ENCODE results near the gene KIAA0753. TPM values are rescaled to one million over a fixed set of nuclear protein-coding genes. Genes with fewer than 3 reads are reported as not detected.

Gene KIAA0753
- total and polyA plus RNA-seq, 2 of the 8 experiments (the other 6 are each of a cell fraction or from before 2014, with no cell fraction given): 5.0 to 27.1 TPM

DNA sequence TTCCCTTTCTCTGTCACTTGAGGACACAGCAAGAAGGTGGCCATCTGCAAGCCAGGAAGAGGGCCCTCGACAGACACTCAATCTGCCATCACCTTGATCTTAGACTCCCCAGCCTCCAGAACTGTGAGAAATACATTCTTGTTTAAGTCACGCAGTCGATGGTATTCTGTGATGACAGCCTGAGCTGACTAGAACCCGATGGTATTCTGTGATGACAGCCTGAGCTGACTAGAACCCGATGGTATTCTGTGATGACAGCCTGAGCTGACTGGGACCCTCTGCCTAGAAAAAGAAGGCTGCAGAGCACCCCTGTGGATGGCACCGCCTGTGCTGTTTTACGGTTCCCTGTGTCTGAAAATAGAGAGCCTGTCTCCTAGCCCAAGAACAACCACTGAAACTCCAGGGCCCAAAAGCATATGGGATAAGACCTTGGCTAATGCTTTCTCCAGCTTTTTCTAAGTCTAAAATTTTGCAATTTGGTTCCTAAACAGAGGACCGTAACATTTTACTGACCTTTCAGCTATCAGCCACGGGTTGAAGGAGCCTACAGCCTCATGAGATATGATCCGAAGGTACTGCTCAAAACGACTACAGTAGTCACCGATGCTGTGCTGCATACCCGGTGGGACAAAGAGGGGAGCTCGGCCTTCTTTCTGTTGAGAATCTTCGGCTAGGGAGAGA, 51.1 kb downstream of the KIAA0753 start:
- Histone ChIP-seq H3K4me2 (ENCODE audit: insufficient read depth in 1 of 2, low read depth in 2 of 2, low read length in 2 of 2) (no peak overlapping the region), H3K4ac (replicated peaks; ENCODE audit: insufficient read length, low read depth, low read length) (no peak overlapping the region), H2BK15ac (ENCODE audit: low read length) (no peak overlapping the region), H3K23me2 (ENCODE audit: low read depth, low read length) (no peaks in the 10 kb centered on the region), H3K18ac (ENCODE audit: extremely low read depth, low read length) (no peak overlapping the region), H2BK20ac (ENCODE audit: low read length) (no peak overlapping the region), H3K9ac (replicated peaks in 1 of 4; ENCODE audit: extremely low read depth in 1 of 4, low read depth in 3 of 4, low read length in 3 of 4) (no peak overlapping the region), H4K91ac (replicated peaks; ENCODE audit: insufficient read length, low read length) (no peak overlapping the region), H3K79me1 (ENCODE audit: low read depth, low read length) (no peaks in the 10 kb centered on the region), H2BK5ac (ENCODE audit: low read depth, low read length) (no peak overlapping the region), H3K4me1 (replicated peaks in 1 of 4; ENCODE audit: control insufficient read depth in 3 of 4, insufficient read depth in 4 of 4, low read length in 3 of 4) (no peaks in the 10 kb centered on the region), H3K14ac (ENCODE audit: insufficient read length) (no peak overlapping the region), H3K27me3 (replicated peaks in 1 of 4; ENCODE audit: control insufficient read depth in 3 of 4, extremely low read depth in 1 of 4, insufficient read depth in 3 of 4, low read length in 3 of 4) (no peaks in the 10 kb centered on the region), H4K20me1 (replicated peaks in 1 of 2; ENCODE audit: control insufficient read depth in 1 of 2, insufficient read depth in 2 of 2, low read length in 2 of 2) (no peaks in the 10 kb centered on the region), H2BK120ac (replicated peaks; ENCODE audit: low read depth, low read length) (no peak overlapping the region), H2AK5ac (ENCODE audit: low read depth, low read length) (no peak overlapping the region), H3K23ac (ENCODE audit: insufficient read length) (no peak overlapping the region), H4K5ac (ENCODE audit: insufficient read length, low read depth, low read length) (no peak overlapping the region), H2BK12ac (ENCODE audit: low read depth, low read length) (no peak overlapping the region), H4K8ac (ENCODE audit: extremely low read depth, insufficient read depth, low read length) (no peak overlapping the region), H2AFZ (ENCODE audit: low read length) (no peak overlapping the region), H3K36me3 (ENCODE audit: control insufficient read depth in 2 of 4, insufficient read depth in 4 of 4, low read length in 3 of 4) (peaks cover 16 to 48% (median 36%) of the 10 kb centered on the region in 4 experiments; a peak in 7 of 8 replicates), H3K9me3 (ENCODE audit: insufficient read depth in 2 of 2, low read depth in 1 of 2, low read length in 1 of 2) (no peaks in the 10 kb centered on the region), H3K56ac (replicated peaks; ENCODE audit: insufficient read length, low read depth, low read length) (no peak overlapping the region), H3K27ac (ENCODE audit: low read depth, low read length) (no peak overlapping the region), H3K79me2 (ENCODE audit: control insufficient read depth in 1 of 2, insufficient read depth in 2 of 2, low read length in 2 of 2) (no peaks in the 10 kb centered on the region), H3K4me3 (ENCODE audit: extremely low read depth in 1 of 4, insufficient read depth in 2 of 4, low read depth in 3 of 4, low read length in 4 of 4) (no peak overlapping the region)
- ChIA-PET POLR2A (ENCODE audit: partially characterized antibody) (no interaction called here), CTCF (ENCODE audit: partially characterized antibody) (interaction anchor here (1.0 kb wide), 1 partner anchor 29 kb away, joined by 5 read pairs; no protein-coding TSS in a partner anchor)
- FAIRE-seq (no peak), DNase-seq (ENCODE audit: low read depth in 1 of 2, low spot score in 2 of 2) (no peak)
- 93% methylated on average over 14 of the region's 15 CpGs; no CpG with 5 or more reads in 1 of the 2 experiments for WGBS, 2 experiments (ENCODE audit: extremely low coverage in 1 of 2, insufficient coverage in 1 of 2, insufficient read length in 1 of 2, insufficient replicate concordance in 2 of 2, low coverage in 1 of 2, low lambda C conversion rate in 2 of 2, missing lambda C conversion rate in 1 of 2)
- no peak for TF ChIP-seq SIX5 (IDR thresholded peaks at IDR 0.05; ENCODE audit: low read depth, low read length)
- no peak for TF ChIP-seq SIN3A (conservative IDR thresholded peaks at IDR 0.05 in 1 of 2, IDR thresholded peaks at IDR 0.05 in 1 of 2; ENCODE audit: low read depth in 1 of 2, low read length in 2 of 2)
- no peak for TF ChIP-seq SUZ12 (IDR thresholded peaks at IDR 0.05; ENCODE audit: low read length)
- TF ChIP-seq CHD1 (IDR thresholded peaks at IDR 0.05; ENCODE audit: low read depth, low read length): no peak
- TF ChIP-seq GABPA (IDR thresholded peaks at IDR 0.05; ENCODE audit: borderline replicate concordance, insufficient read depth, low read length): no peak
- no peak for TF ChIP-seq POLR2AphosphoS5 (IDR thresholded peaks at IDR 0.05; ENCODE audit: low read depth, low read length)
- TF ChIP-seq TBP (IDR thresholded peaks at IDR 0.05; ENCODE audit: low read depth, low read length): no peak
- TF ChIP-seq TEAD4 (IDR thresholded peaks at IDR 0.05; ENCODE audit: low read depth, low read length): no peak
